DMS153 treated with DMSO at 0.1 percent for 48 hours (cell line): ENCODE results near the gene DGKG.
A peak's percentile ranks its signal among the peaks of the same experiment; 100 is the strongest.

Source experiments
- DNase-seq: peaks from one replicate; lab custom pipeline; 2025; ENCODE audit not compliant: unreplicated experiment; lab: John Stamatoyannopoulos, UW

DGKG gene

GRCh38 chr3:186320862-186321568, 41.0 kb downstream of the DGKG start:
- no peak for DNase-seq

- no peak for DNase-seq
Observed at GRCh38 chr3:186319945-186320344, 42.1 kb downstream of the DGKG start.

- no peak for DNase-seq
Observed at GRCh38 chr3:186318135-186318534, 43.9 kb downstream of the DGKG start.

- no peak for DNase-seq
Observed at GRCh38 chr3:186317478-186317877, 44.6 kb downstream of the DGKG start.

- no peak for DNase-seq
Observed at GRCh38 chr3:186316666-186317260, 45.3 kb downstream of the DGKG start.

- no peak for DNase-seq
Observed at GRCh38 chr3:186315581-186316354, 46.3 kb downstream of the DGKG start.

GRCh38 chr3:186314896-186315295, 47.1 kb downstream of the DGKG start:
- DNase-seq: no peak

- no peak for DNase-seq
Observed at GRCh38 chr3:186311441-186311840, 50.6 kb downstream of the DGKG start.

GRCh38 chr3:186308549-186308948, 53.5 kb downstream of the DGKG start:
- DNase-seq: no peak

GRCh38 chr3:186307594-186308221, 54.3 kb downstream of the DGKG start:
- DNase-seq: no peak

- no peak for DNase-seq
Observed at GRCh38 chr3:186305286-186305685, 56.7 kb downstream of the DGKG start.

- no peak for DNase-seq
Observed at GRCh38 chr3:186303965-186304364, 58.1 kb downstream of the DGKG start.

- no peak for DNase-seq
Observed at GRCh38 chr3:186299327-186299726, 62.7 kb downstream of the DGKG start.

GRCh38 chr3:186298876-186299275, 63.2 kb downstream of the DGKG start:
- DNase-seq: peak; percentile 14

- no peak for DNase-seq
Observed at GRCh38 chr3:186290796-186291195, 71.2 kb downstream of the DGKG start.

- DNase-seq: no peak
Observed at GRCh38 chr3:186287711-186288110, 74.3 kb downstream of the DGKG start.

- no peak for DNase-seq
Observed at GRCh38 chr3:186286114-186286513, 75.9 kb downstream of the DGKG start.

- DNase-seq: no peak
Observed at GRCh38 chr3:186284661-186285060, 77.4 kb downstream of the DGKG start.

- DNase-seq: no peak
Observed at GRCh38 chr3:186284349-186284652, 77.7 kb downstream of the DGKG start.

- no peak for DNase-seq
Observed at GRCh38 chr3:186283651-186284348, 78.2 kb downstream of the DGKG start.

GRCh38 chr3:186283096-186283495, 78.9 kb downstream of the DGKG start:
- no peak for DNase-seq
